Putamen (tissue), 1 donor: ENCODE results near the gene GUCA1A.
"Not testable (repeated sequence)": the region's sequence is repeated elsewhere in the genome, so short reads cannot be mapped to it uniquely, and the experiment has no call there.

Experiments
- DNase-seq: peaks from one replicate; pipeline ENCODE4 v3.0.0-alpha.2; 2016; ENCODE audit warnings: low spot score

Gene GUCA1A

GRCh38 chr6:42147138-42147562 is 26.0 kb upstream of the GUCA1A start:
- no peak for DNase-seq

GRCh38 chr6:42148058-42148457 is 25.1 kb upstream of the GUCA1A start:
- no peak for DNase-seq

GRCh38 chr6:42150254-42150653 is 22.9 kb upstream of the GUCA1A start:
- no peak for DNase-seq

- no peak for DNase-seq
These were observed 21.1 kb upstream of the GUCA1A start for GRCh38 chr6:42152024-42152423.

- not testable (repeated sequence) for DNase-seq
These were observed 20.5 kb upstream of the GUCA1A start for GRCh38 chr6:42152528-42153213.

GRCh38 chr6:42153921-42154320 is 19.2 kb upstream of the GUCA1A start:
- no peak for DNase-seq

GRCh38 chr6:42154461-42155209 is 18.5 kb upstream of the GUCA1A start:
- DNase-seq = no peak

- no peak for DNase-seq
These were observed 17.9 kb upstream of the GUCA1A start for GRCh38 chr6:42155293-42155692.

GRCh38 chr6:42156638-42157037 is 16.5 kb upstream of the GUCA1A start:
- DNase-seq = no peak

GRCh38 chr6:42158011-42158410 is 15.2 kb upstream of the GUCA1A start:
- no peak for DNase-seq

- no peak for DNase-seq
These were observed 14.5 kb upstream of the GUCA1A start for GRCh38 chr6:42158631-42159030.

GRCh38 chr6:42159431-42160024 is 13.6 kb upstream of the GUCA1A start:
- no peak for DNase-seq

GRCh38 chr6:42162384-42162783 is 10.8 kb upstream of the GUCA1A start:
- no peak for DNase-seq

- DNase-seq = no peak
These were observed 10.4 kb upstream of the GUCA1A start for GRCh38 chr6:42162812-42163211.

- DNase-seq = no peak
These were observed 9.2 kb upstream of the GUCA1A start for GRCh38 chr6:42163981-42164380.

GRCh38 chr6:42165016-42165415 is 8.1 kb upstream of the GUCA1A start:
- no peak for DNase-seq

GRCh38 chr6:42166444-42167141 is 6.6 kb upstream of the GUCA1A start:
- DNase-seq = peak; percentile 50

- no peak for DNase-seq
These were observed 4.5 kb upstream of the GUCA1A start for GRCh38 chr6:42168650-42169049.

- not testable (repeated sequence) for DNase-seq
These were observed 3.4 kb upstream of the GUCA1A start for GRCh38 chr6:42169780-42170179.

GRCh38 chr6:42171813-42172581 is 1.2 kb upstream of the GUCA1A start:
- DNase-seq = no peak

GRCh38 chr6:42175860-42176259 is 2.7 kb downstream of the GUCA1A start:
- DNase-seq = no peak

GRCh38 chr6:42176981-42177380 is 3.8 kb downstream of the GUCA1A start:
- DNase-seq = no peak
